DND-41 (cell line): Measurements from ENCODE around the gene PDLIM4.

ENCODE experiments used
- ATAC-seq: fragments of 200-7000 bp; cut with Tn5 transposase; 3 replicates; pipeline ENCODE4 v1.9.1; 2021; ENCODE audit warnings: low read depth; ENCODE audit not compliant: insufficient read depth
- DNase-seq: peaks from one replicate; pipeline ENCODE4 v3.0.0-alpha.2; 2020
- H2AFZ ChIP-seq: 2 replicates; pipeline ENCODE4 v1.6.0; 2012; ENCODE audit warnings: low read depth, low read length
- H3K27ac ChIP-seq: 2 replicates; pipeline ENCODE4 v1.5.1; 2012; ENCODE audit warnings: low read length, inconsistent platforms
- H3K27me3 ChIP-seq: fragments of 200-600 bp; sonication (generic); 2 replicates; pipeline ENCODE4 v1.6.0; 2012; ENCODE audit warnings: low read length, mild to moderate bottlenecking, inconsistent platforms; ENCODE audit not compliant: insufficient read depth, poor library complexity
- H3K36me3 ChIP-seq: 2 replicates; pipeline ENCODE4 v1.5.1; 2012; ENCODE audit warnings: low read length, inconsistent platforms; ENCODE audit not compliant: insufficient read depth
- H3K4me1 ChIP-seq: 2 replicates; pipeline ENCODE4 v1.5.1; 2012; ENCODE audit warnings: mild to moderate bottlenecking, low read length; ENCODE audit not compliant: insufficient read depth
- H3K4me2 ChIP-seq: 2 replicates; pipeline ENCODE4 v1.6.0; 2012; ENCODE audit warnings: mild to moderate bottlenecking, moderate library complexity, low read length, inconsistent platforms; ENCODE audit not compliant: insufficient read depth
- H3K4me3 ChIP-seq, 2 experiments: fragments of 200-600 bp in 1 of 2; shearing (Covaris generic) in 1 of 2; 2 replicates each; pipeline ENCODE4 v1.5.1; 2012 to 2016; ENCODE audit warnings: inconsistent platforms in 2 of 2, low read length in 2 of 2, mild to moderate bottlenecking in 2 of 2, low read depth in 1 of 2, moderate library complexity in 1 of 2
- H3K79me2 ChIP-seq: 2 replicates; pipeline ENCODE4 v1.6.0; 2012; ENCODE audit warnings: low read length, inconsistent platforms; ENCODE audit not compliant: insufficient read depth
- H3K9ac ChIP-seq: 2 replicates; pipeline ENCODE4 v1.6.0; 2012; ENCODE audit warnings: low read depth, mild to moderate bottlenecking, inconsistent platforms, low read length, moderate library complexity
- H3K9me3 ChIP-seq: 2 replicates; pipeline ENCODE4 v1.5.1; 2012; ENCODE audit warnings: low read length, moderate library complexity, mild to moderate bottlenecking, inconsistent platforms; ENCODE audit not compliant: insufficient read depth, severe bottlenecking
- H4K20me1 ChIP-seq: 2 replicates; pipeline ENCODE4 v1.6.0; 2012; ENCODE audit warnings: low read length; ENCODE audit not compliant: insufficient read depth
- CTCF ChIP-seq: IDR thresholded peaks from 2 replicates; pipeline ENCODE4 v1.5.1; 2012; ENCODE audit warnings: borderline replicate concordance, low read length, moderate library complexity, mild to moderate bottlenecking; ENCODE audit not compliant: poor library complexity, severe bottlenecking; ENCODE audit errors: extremely low read depth
- EZH2 ChIP-seq: IDR thresholded peaks from 3 replicates; pipeline ENCODE4 v1.6.1; 2012; ENCODE audit warnings: borderline replicate concordance, low read depth, mild to moderate bottlenecking, moderate library complexity, low read length, inconsistent platforms; ENCODE audit not compliant: severe bottlenecking

The PDLIM4 gene

GRCh38 chr5:132277971-132278853 is 20.7 kb downstream of the PDLIM4 start:
- no peaks in the 10 kb centered on the region for H3K4me1 ChIP-seq
- H3K36me3 ChIP-seq: no peaks in the 10 kb centered on the region
- H4K20me1 ChIP-seq: no peaks in the 10 kb centered on the region
- H3K4me2 ChIP-seq: no peak overlapping the region
- no peaks in the 10 kb centered on the region for H3K9me3 ChIP-seq
- no peak for DNase-seq
- H3K27ac ChIP-seq: no peak overlapping the region
- no peaks in the 10 kb centered on the region for H3K79me2 ChIP-seq
- H3K27me3 ChIP-seq: peaks cover 4% of the 10 kb centered on the region
- TF ChIP-seq CTCF (no peak), EZH2 (no peak)
- H2AFZ ChIP-seq: no peak overlapping the region
- 0 out of 3 replicates have a peak, but pooled peaks have one; percentile 27 for ATAC-seq
- no peak overlapping the region for H3K9ac ChIP-seq
- no peak overlapping the region for H3K4me3 ChIP-seq

DNA sequence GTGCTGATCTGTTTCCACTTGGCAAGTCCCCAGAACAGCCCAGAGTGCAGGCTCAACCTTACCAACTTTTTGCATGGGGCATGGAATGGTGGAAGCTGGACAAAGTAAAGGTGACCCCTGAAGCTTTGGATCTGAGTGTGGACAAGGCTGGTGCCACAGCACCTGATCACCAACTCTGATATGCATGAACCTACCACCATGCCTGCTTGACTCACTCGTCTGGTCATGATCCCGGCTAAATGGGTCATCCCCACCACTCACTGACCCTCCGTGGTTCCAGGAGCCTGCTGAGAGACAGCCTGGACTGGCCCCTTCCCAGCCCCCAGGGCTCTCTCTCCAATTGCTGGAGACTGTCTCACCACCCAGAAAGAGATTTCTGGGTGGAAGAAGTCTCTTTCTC is 22.3 kb downstream of the PDLIM4 start:
- H3K36me3 ChIP-seq: no peaks in the 10 kb centered on the region
- no peak for DNase-seq
- no peak overlapping the region for H3K4me2 ChIP-seq
- no peaks in the 10 kb centered on the region for H3K79me2 ChIP-seq
- no peaks in the 10 kb centered on the region for H3K4me1 ChIP-seq
- no peaks in the 10 kb centered on the region for H4K20me1 ChIP-seq
- peaks cover 4% of the 10 kb centered on the region for H3K27me3 ChIP-seq
- H3K9me3 ChIP-seq: no peaks in the 10 kb centered on the region
- TF ChIP-seq EZH2 (no peak), CTCF (no peak)
- H2AFZ ChIP-seq: no peak overlapping the region
- H3K4me3 ChIP-seq: no peak overlapping the region
- no peak for ATAC-seq
- H3K9ac ChIP-seq: no peak overlapping the region
- H3K27ac ChIP-seq: no peak overlapping the region

DNA sequence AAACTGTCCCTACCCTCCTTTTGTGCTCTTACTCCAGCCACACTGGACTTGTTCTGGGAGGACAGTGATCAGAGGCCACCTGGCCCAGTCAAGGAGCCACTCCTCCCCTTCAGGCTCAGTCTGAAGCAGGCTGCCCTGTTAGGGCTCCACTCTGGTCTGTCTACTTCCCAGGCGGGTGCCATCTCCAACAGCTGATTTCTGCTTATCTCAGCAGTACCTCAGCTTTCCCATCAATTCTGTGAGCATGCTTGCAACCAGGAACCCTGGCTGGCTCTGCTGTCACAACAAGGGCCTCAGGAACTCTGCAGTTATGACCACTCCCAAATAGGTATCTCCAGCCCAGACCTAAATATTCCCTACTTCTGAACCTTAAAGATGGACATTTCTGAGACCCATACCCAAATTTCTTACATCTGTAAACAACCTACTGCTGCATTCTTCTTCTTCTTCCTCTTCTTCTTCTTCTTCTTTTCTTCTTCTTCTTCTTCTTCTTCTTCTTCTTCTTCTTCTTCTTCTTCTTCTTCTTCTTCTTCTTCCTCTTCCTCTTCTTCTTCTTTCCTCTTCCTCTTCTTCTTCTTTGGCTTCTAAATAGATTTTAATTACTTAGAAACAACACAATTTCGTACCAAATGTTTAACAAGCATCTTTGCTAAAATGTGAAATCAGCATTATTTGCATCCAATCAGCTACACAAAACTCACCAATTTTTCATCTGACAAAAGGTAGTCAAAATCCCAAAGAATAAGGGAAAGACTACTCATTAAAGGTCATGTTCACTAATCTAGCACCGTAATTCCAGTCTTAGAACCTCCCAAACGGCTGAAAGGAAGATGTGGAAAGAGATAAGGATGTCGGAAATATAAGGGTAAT is 23.1 kb downstream of the PDLIM4 start:
- no peaks in the 10 kb centered on the region for H3K36me3 ChIP-seq
- no peaks in the 10 kb centered on the region for H3K79me2 ChIP-seq
- no peak overlapping the region for H2AFZ ChIP-seq
- DNase-seq: no peak
- no peak for ATAC-seq
- no peaks in the 10 kb centered on the region for H3K4me1 ChIP-seq
- H3K27me3 ChIP-seq: peaks cover 4% of the 10 kb centered on the region
- no peak overlapping the region for H3K4me2 ChIP-seq
- no peaks in the 10 kb centered on the region for H3K9me3 ChIP-seq
- no peaks in the 10 kb centered on the region for H4K20me1 ChIP-seq
- no peak overlapping the region for H3K9ac ChIP-seq
- H3K27ac ChIP-seq: no peak overlapping the region
- no peak overlapping the region for H3K4me3 ChIP-seq
- no peak for TF ChIP-seq CTCF
- TF ChIP-seq EZH2: no peak
